Stimulated activated CD4-positive, alpha-beta T cell treated with anti-CD3 and anti-CD28 coated beads, TNF-alpha, amount 100 ng/mL, for 48 hours (primary cell): ENCODE results near the gene PCDHGA9.
"Not testable (repeated sequence)": the region's sequence is repeated elsewhere in the genome, so short reads cannot be mapped to it uniquely, and the experiment has no call there.

ENCODE experiments used
- DNase-seq, 3 donors: peaks; one replicate each; pipeline ENCODE4 v3.0.0-alpha.2; 2020; ENCODE audit warnings: low read depth in 3 of 3

PCDHGA9 gene

GRCh38 chr5:141414548-141415274 is 12.1 kb downstream of the PCDHGA9 start:
- not testable (repeated sequence) for DNase-seq

DNA sequence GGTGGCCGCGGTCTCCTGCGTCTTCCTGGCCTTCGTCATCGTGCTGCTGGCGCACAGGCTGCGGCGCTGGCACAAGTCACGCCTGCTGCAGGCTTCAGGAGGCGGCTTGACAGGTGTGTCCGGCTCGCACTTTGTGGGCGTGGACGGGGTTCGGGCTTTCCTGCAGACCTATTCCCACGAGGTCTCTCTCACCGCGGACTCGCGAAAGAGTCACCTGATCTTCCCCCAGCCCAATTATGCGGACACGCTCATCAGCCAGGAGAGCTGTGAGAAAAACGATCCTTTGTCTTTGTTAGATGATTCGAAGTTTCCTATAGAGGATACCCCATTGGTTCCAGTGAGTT is 12.7 kb downstream of the PCDHGA9 start:
- DNase-seq: not testable (repeated sequence)

DNA sequence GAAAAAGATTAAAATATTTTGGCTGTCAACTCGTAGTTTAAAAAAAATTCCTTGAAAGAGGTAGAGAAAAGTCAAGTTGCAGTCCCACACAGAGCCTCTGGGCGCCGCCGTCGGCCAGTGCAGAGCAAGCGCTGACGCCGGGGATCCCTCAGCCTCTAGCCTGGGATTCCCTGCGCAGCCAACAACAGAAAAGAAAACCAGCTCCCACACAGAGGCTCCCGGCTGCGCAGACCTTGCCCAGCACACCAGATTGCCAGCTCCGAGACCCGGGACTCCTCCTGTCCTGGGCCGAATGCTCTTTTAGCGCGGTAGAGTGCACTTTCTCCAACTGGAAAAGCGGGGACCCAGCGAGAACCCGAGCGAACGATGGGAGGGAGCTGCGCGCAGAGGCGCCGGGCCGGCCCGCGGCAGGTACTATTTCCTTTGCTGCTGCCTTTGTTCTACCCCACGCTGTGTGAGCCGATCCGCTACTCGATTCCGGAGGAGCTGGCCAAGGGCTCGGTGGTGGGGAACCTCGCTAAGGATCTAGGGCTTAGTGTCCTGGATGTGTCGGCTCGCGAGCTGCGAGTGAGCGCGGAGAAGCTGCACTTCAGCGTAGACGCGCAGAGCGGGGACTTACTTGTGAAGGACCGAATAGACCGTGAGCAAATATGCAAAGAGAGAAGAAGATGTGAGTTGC is 15.1 kb downstream of the PCDHGA9 start, which contains the start of gene PCDHGB7:
TSS of gene PCDHGB7 (plus strand) at position 184 of the 679 bp plus-strand sequence. CDS start at position 367, 183 bp downstream.
- DNase-seq: peak in 2 of 3 donors; percentile 19 to 50

DNA sequence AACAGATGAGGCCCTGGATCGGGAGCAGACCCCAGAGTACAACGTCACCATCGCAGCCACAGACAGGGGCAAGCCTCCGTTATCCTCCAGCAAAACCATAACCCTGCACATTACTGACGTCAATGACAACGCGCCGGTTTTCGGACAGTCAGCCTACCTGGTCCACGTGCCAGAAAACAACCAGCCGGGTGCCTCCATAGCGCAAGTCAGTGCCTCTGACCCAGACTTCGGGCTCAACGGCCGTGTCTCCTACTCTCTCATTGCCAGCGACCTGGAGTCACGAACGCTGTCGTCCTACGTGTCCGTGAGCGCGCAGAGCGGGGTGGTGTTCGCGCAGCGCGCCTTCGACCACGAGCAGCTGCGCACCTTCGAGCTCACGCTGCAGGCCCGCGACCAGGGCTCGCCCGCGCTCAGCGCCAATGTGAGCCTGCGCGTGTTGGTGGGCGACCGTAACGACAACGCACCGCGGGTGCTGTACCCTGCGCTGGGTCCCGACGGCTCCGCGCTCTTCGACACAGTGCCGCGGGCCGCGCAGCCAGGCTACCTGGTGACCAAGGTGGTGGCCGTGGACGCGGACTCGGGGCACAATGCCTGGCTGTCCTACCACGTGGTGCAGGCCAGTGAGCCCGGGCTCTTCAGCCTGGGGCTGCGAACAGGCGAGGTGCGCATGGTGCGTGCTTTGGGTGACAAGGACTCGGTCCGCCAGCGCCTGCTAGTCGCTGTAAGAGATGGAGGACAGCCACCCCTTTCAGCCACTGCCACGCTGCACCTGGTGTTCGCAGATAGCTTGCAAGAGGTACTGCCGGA is 16.7 kb downstream of the PCDHGA9 start:
- no peak for DNase-seq

DNA sequence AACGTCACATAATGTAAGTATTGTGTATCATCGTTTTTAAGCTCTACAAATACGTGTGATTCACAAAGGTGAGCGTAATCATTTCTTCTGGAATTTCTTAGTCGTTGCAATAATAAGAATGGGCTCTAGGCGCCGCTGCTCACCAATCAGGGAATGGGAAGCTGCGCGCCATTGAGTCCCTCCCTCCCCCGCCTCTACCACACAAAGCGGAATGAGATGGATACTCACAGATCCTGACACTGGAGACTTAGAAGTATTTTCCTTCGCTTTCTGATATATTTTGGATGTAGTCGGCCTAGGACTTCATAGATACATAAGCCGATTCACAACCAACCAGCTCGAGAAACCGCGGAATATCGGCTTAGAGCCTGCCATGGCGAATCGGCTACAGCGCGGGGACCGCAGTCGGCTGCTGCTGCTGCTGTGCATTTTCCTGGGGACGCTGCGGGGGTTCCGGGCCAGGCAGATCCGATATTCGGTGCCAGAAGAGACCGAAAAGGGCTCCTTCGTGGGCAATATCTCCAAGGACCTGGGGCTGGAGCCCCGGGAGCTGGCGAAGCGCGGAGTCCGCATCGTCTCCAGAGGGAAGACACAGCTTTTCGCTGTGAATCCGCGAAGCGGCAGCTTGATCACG is 18.4 kb downstream of the PCDHGA9 start, which contains the start of gene PCDHGA11:
TSS of gene PCDHGA11 (plus strand) at position 197 of the 634 bp plus-strand sequence. CDS start at position 374, 177 bp downstream.
- DNase-seq: peak in 1 of 3 donors; percentile 24

GRCh38 chr5:141421489-141421855 is 18.9 kb downstream of the PCDHGA9 start:
- DNase-seq: no peak

DNA sequence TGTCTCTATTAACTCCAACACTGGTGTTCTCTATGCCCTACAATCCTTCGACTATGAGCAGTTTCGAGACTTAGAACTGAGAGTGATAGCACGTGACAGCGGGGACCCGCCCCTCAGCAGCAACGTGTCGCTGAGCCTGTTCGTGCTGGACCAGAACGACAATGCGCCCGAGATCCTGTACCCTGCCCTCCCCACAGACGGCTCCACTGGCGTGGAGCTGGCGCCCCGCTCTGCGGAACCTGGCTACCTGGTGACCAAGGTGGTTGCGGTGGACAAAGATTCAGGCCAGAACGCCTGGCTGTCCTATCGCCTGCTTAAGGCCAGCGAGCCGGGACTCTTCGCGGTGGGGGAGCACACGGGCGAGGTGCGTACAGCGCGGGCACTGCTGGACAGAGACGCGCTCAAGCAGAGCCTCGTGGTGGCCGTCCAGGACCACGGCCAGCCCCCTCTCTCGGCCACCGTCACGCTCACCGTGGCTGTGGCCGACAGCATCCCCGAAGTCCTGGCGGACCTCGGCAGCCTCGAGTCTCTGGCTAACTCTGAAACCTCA is 20.2 kb downstream of the PCDHGA9 start:
- DNase-seq: no peak

DNA sequence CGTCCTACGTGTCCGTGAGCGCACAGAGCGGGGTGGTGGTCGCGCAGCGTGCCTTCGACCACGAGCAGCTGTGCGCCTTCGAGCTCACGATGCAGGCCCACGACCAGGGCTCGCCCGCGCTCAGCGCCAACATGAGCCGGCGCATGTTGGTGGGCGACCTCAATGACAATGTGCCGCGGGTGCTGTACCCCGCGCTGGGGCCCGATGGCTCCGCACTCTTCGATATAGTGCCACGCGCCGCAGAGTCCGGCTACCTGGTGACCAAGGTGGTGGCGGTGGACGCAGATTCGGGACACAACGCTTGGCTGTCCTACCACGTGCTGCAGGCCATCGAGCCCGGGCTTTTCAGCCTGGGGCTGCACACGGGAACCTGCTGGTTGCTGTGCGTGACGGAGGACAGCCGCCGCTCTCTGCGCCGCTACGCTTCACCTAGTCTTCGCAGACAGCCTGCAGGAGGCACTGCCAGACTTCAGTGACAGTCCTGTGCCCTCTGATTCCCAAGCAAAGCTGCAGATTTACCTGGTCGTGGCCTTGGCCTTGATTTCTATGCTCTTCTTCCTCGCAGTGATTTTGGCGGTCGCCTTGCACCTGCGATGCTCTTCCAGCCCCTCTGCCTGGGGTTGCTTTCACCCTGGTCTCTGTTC is 25.3 kb downstream of the PCDHGA9 start:
- no peak for DNase-seq

GRCh38 chr5:141430332-141431113 is 27.9 kb downstream of the PCDHGA9 start, which contains the start of gene PCDHGA12:
TSS of gene PCDHGA12 (plus strand) at chr5:141430507. CDS start at chr5:141430760, 253 bp downstream.
- no peak for DNase-seq

GRCh38 chr5:141431286-141431685 is 28.7 kb downstream of the PCDHGA9 start:
- DNase-seq: no peak

- DNase-seq: not testable (repeated sequence)
Measured at GRCh38 chr5:141432308-141432707, 29.7 kb downstream of the PCDHGA9 start.

GRCh38 chr5:141432726-141433125 is 30.1 kb downstream of the PCDHGA9 start:
- not testable (repeated sequence) for DNase-seq

DNA sequence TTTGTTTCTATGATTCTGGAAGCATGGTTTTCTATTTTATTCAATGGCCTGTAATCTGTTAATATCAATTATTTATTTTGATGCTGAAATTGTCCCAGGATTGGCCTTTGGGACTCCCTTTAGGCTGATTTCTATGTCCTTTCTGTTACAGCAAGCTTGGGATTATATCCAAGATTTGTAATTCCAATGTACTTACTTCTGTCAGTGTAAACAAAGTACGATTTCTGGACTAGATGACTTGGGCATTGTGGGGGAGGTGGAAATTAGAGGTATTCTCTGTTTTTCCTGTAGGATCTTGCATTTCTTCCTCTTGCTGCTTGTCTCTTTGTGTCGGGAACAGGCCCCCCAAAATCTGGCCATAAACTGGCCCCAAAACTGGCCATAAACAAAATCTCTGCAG is 31.4 kb downstream of the PCDHGA9 start:
- no peak for DNase-seq

- DNase-seq: no peak
Measured at GRCh38 chr5:141437221-141437620, 34.6 kb downstream of the PCDHGA9 start.

- no peak for DNase-seq
Measured at GRCh38 chr5:141439411-141440141, 37.0 kb downstream of the PCDHGA9 start.

- no peak for DNase-seq
Measured at GRCh38 chr5:141440341-141440740, 37.8 kb downstream of the PCDHGA9 start.

- no peak for DNase-seq
Measured at GRCh38 chr5:141441571-141442170, 39.1 kb downstream of the PCDHGA9 start.
